Stimulated activated CD4-positive, alpha-beta T cell treated with anti-CD3 and anti-CD28 coated beads, Interleukin-12 subunit alpha, Interleukin-12 subunit beta, amount 100 ng/mL, for 4 hours (primary cell): ENCODE results near the gene CSF1R.

Source experiments
- DNase-seq: peaks from one replicate; pipeline ENCODE4 v3.0.0-alpha.2; 2020

The CSF1R gene

DNA sequence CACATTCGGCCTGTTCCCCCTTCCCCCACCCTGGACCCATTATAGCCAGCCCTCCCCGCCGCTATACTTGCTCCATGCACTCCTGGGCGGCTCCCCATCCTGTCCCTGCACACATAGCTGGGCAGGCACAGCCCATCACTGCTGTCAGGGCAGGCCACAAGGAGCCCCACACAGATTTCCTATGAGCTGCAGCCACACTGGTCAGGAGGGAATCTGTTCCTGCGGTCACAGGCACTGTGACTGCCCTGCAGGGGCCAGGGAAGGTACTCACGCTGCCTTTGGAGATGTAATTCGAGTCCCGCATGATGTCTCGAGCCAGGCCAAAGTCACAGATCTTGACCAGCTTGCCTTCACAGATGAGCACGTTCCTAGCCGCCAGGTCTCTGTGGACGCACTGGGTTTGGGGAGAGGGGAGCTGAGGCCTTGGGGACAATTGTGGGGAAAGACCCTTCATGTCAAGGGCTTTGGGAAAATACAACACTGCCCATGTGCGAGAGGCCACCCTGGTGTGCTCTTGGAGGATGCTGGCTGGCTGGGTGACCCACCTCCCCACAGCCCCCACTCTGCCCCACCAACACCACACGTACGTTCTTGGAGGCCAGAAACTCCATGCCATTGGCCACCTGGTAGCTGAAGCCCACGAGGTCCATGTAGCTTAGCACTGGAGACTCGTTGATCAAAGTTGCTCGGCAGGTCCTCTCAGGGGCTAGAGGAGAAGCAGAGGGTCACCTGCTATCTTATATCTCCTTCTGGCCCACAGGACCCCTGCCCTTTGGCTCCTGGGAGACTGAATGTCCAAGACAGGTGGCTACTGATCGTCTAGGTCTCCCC is 34.5 kb upstream of the CSF1R start:
- DNase-seq = no peak

DNA sequence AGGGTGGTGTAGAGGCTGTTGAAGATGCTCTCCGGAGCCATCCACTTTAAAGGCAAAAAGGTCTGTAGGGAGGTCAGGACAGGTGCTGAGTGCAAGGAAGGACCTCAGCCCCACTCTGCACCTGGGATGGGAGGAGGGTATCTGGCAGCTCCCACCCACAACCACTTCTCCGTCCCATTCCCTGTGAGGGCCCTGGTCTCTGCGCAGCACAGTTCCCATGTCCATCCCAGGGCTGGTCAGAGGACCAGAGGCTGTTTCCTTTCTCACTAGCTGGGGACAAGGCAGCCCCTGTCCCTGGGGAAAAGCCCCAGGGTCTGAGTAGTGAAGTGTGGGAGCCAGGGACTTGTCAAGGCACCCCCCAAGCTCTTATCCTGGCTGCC is 33.7 kb upstream of the CSF1R start:
- DNase-seq = no peak

GRCh38 chr5:150119421-150120061 is 33.2 kb upstream of the CSF1R start:
- no peak for DNase-seq

DNA sequence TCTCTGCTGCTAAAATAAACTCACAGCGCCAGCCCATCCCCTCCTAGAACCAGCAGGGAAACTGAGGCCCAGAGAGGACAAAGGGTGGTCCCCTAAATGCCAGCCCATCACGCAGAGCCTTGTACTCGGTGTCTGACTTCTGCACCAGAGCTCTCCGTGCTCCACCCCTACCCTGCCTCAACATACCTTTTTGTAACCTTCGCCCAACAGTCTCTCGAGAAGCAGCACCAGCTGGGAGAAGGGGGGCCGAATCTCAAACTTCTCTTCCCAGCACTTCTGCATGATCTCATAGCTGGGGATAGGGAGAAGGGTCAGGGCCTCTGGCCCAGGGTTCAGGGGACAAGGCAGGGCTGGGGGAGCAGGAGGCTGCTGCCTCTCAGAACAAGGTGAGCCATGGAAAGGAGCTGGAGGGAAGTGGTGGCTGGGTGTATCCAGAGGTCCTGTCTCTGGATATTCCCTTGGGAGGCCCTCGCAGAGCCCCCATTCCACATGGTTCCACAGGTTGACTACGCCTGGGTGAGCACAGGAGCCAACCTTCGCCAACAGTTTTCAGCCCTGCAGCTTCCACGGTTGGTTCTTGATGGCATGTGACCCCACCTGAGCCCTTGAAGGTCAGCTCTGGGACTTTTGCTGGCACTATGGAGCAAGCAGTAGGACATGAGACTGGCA is 32.3 kb upstream of the CSF1R start:
- DNase-seq = no peak

GRCh38 chr5:150117945-150118560 is 31.7 kb upstream of the CSF1R start:
- no peak for DNase-seq

- DNase-seq = no peak
Measured at GRCh38 chr5:150116667-150117400, 30.5 kb upstream of the CSF1R start.

GRCh38 chr5:150114773-150115408 is 28.5 kb upstream of the CSF1R start:
- DNase-seq = no peak

DNA sequence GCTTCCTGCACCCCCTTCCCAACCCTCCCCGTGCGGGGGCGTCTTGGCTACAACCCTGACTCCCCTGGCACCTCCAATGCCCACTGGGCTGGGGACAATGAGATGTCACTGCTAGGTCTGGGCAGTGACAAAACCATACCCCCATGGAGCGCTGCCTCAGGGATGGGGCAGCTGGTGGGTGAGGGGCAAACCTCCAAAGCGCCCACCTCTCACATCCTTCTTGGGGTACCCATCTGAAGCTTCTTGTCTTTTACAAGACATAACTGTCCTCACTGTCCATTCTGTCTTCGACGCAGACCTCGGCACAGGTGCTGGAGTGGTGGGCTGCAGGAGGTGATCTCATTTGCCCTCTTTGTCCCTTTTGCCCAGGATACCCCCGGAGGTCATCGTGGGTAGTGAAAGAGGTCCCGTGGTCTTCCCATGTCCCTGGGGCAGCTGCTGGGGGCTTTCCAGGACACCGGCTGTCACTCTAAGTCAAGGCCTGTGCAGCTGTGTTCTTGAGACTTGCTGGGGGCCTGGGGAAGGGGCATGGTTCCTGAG is 27.8 kb upstream of the CSF1R start:
- DNase-seq = no peak

DNA sequence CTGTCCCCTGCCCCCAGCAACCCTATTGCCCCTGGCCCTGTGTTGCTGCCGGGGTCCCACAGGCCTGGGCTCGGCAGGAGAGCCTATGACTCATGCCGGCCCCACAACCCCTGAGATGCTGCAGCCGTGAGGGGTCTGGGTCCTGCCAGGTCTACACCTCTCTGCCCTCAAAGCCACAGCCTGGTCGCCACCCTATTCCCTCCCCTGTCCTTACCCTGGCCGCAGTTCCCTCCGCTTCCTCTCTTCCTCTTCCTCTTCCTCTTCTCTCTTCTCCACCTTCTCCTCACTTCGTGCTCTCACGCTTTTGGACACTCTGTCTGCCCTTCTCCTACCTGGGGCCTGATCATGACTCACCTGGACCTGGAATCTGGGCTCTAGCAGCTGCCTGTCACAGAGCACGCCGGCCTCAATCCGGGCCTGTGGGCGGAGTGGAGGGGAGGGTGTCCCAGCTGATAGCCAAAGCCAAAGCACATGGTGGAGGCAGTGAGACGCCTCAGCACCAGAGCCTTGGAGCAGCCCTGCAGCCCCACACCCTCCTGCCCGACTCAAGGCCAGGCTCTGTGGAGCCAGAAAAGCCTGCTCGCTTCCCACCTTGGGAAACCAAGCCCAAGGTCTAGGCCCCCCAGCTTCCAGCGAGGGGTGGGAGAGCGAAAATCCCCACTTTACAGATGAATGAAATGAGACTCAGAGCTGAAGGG is 26.8 kb upstream of the CSF1R start:
- DNase-seq = no peak

DNA sequence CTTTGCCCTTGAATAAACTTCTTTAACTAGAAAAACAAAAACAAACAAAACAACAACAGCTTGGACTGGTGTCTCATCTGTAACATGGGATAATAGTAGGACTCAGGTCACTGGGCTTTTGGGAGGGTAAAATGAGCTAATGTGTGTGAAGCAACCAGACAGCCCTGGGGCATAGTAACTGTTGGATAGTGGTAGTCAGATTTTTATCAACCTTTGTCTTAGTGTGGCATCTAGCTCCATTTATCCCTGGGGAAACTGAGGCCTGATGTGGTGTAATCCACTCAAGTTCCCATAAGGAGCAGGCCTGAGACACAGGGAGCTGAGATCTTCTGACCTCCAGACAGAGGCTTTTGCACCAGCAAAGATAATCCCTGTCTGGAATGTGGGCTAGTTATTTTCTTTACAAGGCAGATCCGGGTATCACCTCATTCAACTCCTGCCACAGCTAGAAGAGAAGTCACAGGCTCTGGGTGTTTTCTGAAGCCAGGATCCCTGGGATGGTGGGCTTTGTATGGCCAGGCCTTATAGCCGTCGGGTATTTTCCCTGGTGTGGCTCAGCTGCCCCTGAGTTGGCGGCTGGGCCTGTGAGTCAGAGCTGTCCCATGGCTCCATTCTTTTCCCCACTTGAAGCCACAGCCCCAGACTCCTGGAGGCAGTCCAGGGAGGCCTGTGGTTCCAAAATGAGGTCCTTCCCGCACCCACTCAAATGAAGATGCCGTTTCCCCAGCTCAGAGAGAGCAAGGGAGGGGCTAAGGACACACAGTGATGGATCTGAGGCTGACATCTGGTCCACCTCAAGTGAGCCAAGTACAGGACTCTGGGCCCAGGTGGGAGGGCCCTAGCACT is 26.1 kb upstream of the CSF1R start:
- no peak for DNase-seq

GRCh38 chr5:150111122-150111521 is 24.8 kb upstream of the CSF1R start:
- DNase-seq = no peak

DNA sequence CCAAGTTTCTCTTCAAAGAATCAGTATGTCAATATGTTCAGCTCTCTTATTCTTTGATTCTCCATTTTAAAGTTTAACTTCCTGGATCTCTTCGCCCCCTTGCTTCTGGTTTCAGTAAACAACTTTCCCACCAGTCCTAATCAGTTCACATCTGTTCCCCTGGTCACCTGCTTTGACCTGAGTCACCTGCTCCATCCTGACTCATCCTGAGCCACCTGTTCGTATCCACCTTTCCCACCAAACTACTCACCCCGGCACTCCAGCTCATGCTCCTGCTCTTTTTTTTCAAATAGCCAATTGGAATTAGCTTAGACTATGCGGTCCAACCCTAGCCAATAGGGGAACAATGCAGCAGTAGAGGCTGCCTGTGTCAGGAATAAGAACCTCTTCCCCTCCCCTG is 23.6 kb upstream of the CSF1R start:
- DNase-seq = no peak

DNA sequence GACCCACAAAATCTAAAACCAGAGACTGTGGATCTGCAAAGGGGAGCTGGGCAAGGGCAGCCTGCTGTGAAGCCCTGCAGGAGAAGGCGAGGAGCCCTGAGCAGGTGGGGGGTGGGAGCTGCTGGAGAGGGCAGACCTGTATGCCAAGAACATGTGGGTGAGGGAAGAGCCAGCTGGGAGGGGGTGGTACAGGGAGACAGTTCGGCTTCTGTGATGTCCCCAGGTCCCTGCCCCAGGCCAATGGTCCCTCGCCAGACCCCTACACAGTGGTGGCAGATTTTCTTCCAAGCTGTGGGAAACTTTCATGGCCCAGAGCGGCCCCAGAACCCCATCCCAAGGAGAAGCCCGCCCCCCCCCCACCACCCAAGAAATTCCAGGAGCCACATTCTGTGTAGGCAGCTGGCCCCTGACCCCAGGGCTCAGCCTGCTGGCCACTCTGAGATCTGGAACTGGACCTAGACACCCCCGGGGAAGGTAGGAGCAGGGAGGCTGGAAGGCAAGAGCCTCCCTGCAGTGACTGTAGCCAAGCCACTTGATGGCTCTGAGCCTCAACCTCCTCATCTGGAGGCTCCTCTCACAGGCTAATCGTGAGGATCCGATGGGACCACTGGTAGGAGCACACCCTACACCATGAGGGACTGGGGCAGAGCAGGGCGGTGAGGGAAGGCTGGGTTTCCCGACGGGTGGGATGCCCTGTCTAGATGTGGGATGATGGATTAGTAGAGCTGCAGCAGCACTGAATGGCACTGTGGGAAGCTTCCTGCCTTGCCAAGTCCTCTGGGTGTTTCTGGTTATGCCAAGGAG is 22.6 kb upstream of the CSF1R start:
- DNase-seq = no peak

DNA sequence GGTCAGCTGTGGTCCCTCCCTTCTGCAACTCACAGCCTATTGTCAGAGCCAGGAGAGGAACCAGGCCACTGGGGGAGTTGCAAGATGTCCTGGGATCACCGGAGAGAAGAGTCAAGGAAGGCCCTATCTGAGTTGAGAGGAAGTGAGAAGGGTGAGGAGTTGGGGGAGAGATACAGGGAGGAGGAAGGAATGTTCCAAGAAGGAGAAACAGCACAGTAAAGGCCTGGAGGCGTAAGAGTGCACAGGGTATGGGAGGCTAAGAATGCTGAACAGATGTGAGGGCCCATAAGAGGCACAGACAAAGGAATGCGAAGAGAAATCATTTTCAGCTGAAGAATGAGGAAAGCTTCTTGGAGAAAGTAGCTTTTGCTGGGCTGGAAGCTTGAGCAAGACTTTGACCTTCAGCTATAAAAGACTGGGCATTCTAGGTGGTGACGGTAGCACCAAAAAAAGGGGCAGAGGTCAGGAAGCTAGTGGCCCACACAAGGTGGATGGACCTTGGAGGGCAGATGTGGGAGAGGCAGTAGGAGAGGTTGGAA is 21.6 kb upstream of the CSF1R start:
- no peak for DNase-seq

DNA sequence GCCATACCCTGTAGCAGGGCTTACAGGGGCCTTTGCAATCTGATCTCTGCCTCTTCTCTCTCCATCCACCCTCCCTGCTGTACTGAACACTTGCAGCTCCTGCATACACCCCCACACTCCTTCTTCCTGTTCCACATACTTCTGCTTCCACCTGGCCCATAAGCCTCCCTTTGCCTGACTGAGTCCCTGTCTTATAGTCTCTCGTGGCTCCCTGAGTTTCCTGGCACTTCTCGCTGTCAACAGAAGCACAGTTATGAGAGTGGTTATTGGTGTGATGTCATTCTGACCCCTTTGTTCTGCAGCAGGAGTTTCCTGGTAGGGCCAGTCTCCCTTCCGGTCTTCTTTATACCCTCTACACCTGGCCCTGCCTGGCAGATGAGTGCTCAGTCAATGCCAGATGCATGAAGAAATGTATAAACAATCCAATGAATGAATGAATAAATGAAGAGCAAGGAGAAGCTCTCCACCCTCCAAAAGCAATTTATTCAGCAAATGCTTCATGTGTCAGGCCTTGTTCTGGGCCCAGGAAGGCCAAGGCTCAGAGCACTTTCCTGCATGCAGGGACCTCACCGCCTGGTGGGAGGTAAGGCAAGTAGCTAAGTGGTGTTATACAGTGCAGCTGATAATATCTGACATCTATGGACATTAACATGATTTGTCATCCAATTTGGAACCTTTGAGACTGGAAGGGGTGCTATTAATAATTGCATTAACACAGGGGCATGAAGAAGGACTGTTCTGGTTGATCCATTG is 20.5 kb upstream of the CSF1R start:
- no peak for DNase-seq

GRCh38 chr5:150105928-150106615 is 19.7 kb upstream of the CSF1R start:
- no peak for DNase-seq

DNA sequence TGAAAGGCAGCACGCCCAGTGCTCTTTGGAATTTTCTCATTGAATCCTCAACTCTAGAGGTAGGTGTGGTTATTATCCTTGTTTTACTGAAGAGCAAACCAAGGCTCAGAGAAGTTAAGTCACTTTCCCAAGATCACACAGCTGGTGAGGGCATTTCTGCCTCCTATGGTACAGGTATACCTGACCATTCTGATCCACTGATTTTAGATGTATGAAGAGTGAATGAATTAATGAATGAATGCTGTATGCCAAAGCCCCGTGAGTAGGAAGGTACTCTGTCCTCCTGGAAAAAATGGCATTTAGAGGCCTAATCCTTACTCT is 18.2 kb upstream of the CSF1R start:
- DNase-seq = no peak
